IMR-90 (cell line): ENCODE data around the gene FAHD2A. TPM values are rescaled to one million over a fixed set of nuclear protein-coding genes. Genes with fewer than 3 reads are reported as not detected.

Experiments
- ATAC-seq: fragments of 200-7000 bp; cut with Tn5 transposase; 2 replicates; pipeline ENCODE4 v1.9.1; 2020; ENCODE audit warnings: low read depth, mild to moderate bottlenecking, moderate library complexity
- BruUV-seq: library from RNA; stranded (reverse); fragments of 400-500 nt; replicated peaks from 2 replicates; lab custom pipeline; 2021; lab: Mats Ljungman, UMichigan
- CTCF ChIA-PET: fragments of 300-600 bp; formaldehyde crosslinking; extraction: SDS; loops from one replicate; lab custom pipeline; 2021; ENCODE audit warnings: antibody characterized with exemption; lab: Yijun Ruan, JAX
- POLR2A ChIA-PET: fragments of 300-600 bp; sonication (Branson Sonifier 250); formaldehyde crosslinking; loops from one replicate; lab custom pipeline; 2022; ENCODE audit warnings: antibody characterized with exemption; ENCODE audit not compliant: unreplicated experiment; lab: Charles Lee
- DNase-seq: peaks from one replicate; pipeline ENCODE4 v3.0.0; 2013
- H2AFZ ChIP-seq: replicated peaks from 2 replicates; pipeline ENCODE3; 2013; ENCODE audit warnings: low read length, mild to moderate bottlenecking; ENCODE audit not compliant: poor library complexity
- H2AK5ac ChIP-seq: 2 replicates; pipeline ENCODE4 v1.6.1; 2013; ENCODE audit warnings: low read depth, low read length, inconsistent platforms
- H2AK9ac ChIP-seq: replicated peaks from 2 replicates; pipeline ENCODE3; 2013; ENCODE audit warnings: mild to moderate bottlenecking, low read depth, low read length, moderate library complexity; ENCODE audit not compliant: poor library complexity
- H2BK120ac ChIP-seq: 2 replicates; pipeline ENCODE4 v1.6.1; 2013; ENCODE audit warnings: low read depth, low read length, inconsistent platforms
- H2BK15ac ChIP-seq: 3 replicates; pipeline ENCODE4 v1.6.1; 2013; ENCODE audit warnings: low read depth, low read length, inconsistent platforms
- H2BK20ac ChIP-seq: 2 replicates; pipeline ENCODE4 v1.6.1; 2013; ENCODE audit warnings: low read depth, mild to moderate bottlenecking, inconsistent platforms, low read length, moderate library complexity
- H2BK5ac ChIP-seq: 2 replicates; pipeline ENCODE4 v1.6.1; 2013; ENCODE audit warnings: mild to moderate bottlenecking, low read depth, low read length, inconsistent platforms; ENCODE audit not compliant: poor library complexity, severe bottlenecking
- H3K14ac ChIP-seq: replicated peaks from 2 replicates; pipeline ENCODE4 v1.6.1; 2013; ENCODE audit warnings: low read depth, low read length, inconsistent platforms
- H3K18ac ChIP-seq: 2 replicates; pipeline ENCODE4 v1.6.1; 2013; ENCODE audit warnings: low read depth, low read length, control low read depth
- H3K23ac ChIP-seq: 2 replicates; pipeline ENCODE4 v1.6.1; 2013; ENCODE audit warnings: low read depth, low read length, inconsistent platforms
- H3K27ac ChIP-seq: 2 replicates; pipeline ENCODE4 v1.5.1; 2013; ENCODE audit warnings: mild to moderate bottlenecking, control low read depth, low read length; ENCODE audit not compliant: insufficient read depth
- H3K27me3 ChIP-seq: 2 replicates; pipeline ENCODE4 v1.6.1; 2013; ENCODE audit warnings: low read length; ENCODE audit not compliant: control insufficient read depth, insufficient read depth
- H3K36me3 ChIP-seq: 2 replicates; pipeline ENCODE4 v1.6.1; 2013; ENCODE audit warnings: low read length, mixed read lengths; ENCODE audit not compliant: control insufficient read depth, insufficient read depth
- H3K4ac ChIP-seq: 2 replicates; pipeline ENCODE4 v1.6.1; 2013; ENCODE audit warnings: low read depth, low read length, inconsistent platforms
- H3K4me1 ChIP-seq: 2 replicates; pipeline ENCODE4 v1.6.1; 2013; ENCODE audit warnings: low read length, mixed read lengths; ENCODE audit not compliant: control insufficient read depth, insufficient read depth
- H3K4me2 ChIP-seq: 2 replicates; pipeline ENCODE4 v1.6.1; 2013; ENCODE audit warnings: low read depth, mild to moderate bottlenecking, control low read depth, low read length, moderate library complexity
- H3K4me3 ChIP-seq: 2 replicates; pipeline ENCODE4 v1.5.1; 2013; ENCODE audit warnings: low read depth, mild to moderate bottlenecking, control low read depth, low read length, moderate library complexity; ENCODE audit not compliant: insufficient read depth
- H3K56ac ChIP-seq: 2 replicates; pipeline ENCODE4 v1.6.1; 2013; ENCODE audit warnings: low read length, inconsistent platforms; ENCODE audit not compliant: insufficient read depth; ENCODE audit errors: extremely low read depth
- H3K79me1 ChIP-seq, 2 experiments: 2 replicates each; pipeline ENCODE4 v1.6.1; 2013; ENCODE audit warnings: low read length in 2 of 2, inconsistent platforms in 1 of 2, low read depth in 1 of 2
- H3K9ac ChIP-seq: 2 replicates; pipeline ENCODE4 v1.6.1; 2013; ENCODE audit warnings: low read depth, low read length, control low read depth
- H3K9me1 ChIP-seq: 2 replicates; pipeline ENCODE4 v1.6.1; 2013; ENCODE audit warnings: low read length, inconsistent platforms; ENCODE audit not compliant: insufficient read depth
- H3K9me3 ChIP-seq: 2 replicates; pipeline ENCODE4 v1.6.1; 2013; ENCODE audit warnings: low read length; ENCODE audit not compliant: control insufficient read depth, insufficient read depth
- H4K20me1 ChIP-seq: 2 replicates; pipeline ENCODE4 v1.6.1; 2013; ENCODE audit warnings: low read length, inconsistent platforms; ENCODE audit not compliant: insufficient read depth
- H4K5ac ChIP-seq: 2 replicates; pipeline ENCODE4 v1.6.1; 2013; ENCODE audit warnings: mild to moderate bottlenecking, low read depth, low read length, control low read depth
- H4K8ac ChIP-seq, 2 experiments: 2 replicates each; pipeline ENCODE4 v1.6.1; 2013; ENCODE audit warnings: low read depth in 2 of 2, low read length in 2 of 2, control low read depth in 1 of 2, inconsistent platforms in 1 of 2
- H4K91ac ChIP-seq: 2 replicates; pipeline ENCODE4 v1.6.1; 2013; ENCODE audit warnings: low read depth, low read length, inconsistent platforms; ENCODE audit not compliant: insufficient read depth
- CEBPB ChIP-seq: IDR thresholded peaks from 2 replicates; pipeline ENCODE4 v1.6.1; 2012; ENCODE audit warnings: low read depth, low read length, improper control_type of control experiment
- FOS ChIP-seq: fragments of 150-350 bp; IDR thresholded peaks from 2 replicates; pipeline ENCODE4 v1.6.1; 2016; ENCODE audit warnings: low read depth, low read length
- MAZ ChIP-seq: IDR thresholded peaks from 2 replicates; pipeline ENCODE4 v1.6.1; 2012; ENCODE audit warnings: low read depth, mild to moderate bottlenecking, low read length, improper control_type of control experiment, moderate library complexity, borderline replicate concordance
- NFE2L2 ChIP-seq: fragments of 150-350 bp; IDR thresholded peaks from 2 replicates; pipeline ENCODE4 v1.6.1; 2016; ENCODE audit warnings: low read depth, mild to moderate bottlenecking, low read length
- POLR2A ChIP-seq: IDR thresholded peaks from 2 replicates; pipeline ENCODE4 v1.6.1; 2012; ENCODE audit warnings: mild to moderate bottlenecking, low read depth, low read length
- RFX5 ChIP-seq: IDR thresholded peaks from 2 replicates; pipeline ENCODE4 v1.8.0; 2012; ENCODE audit warnings: low read depth, mild to moderate bottlenecking, low read length, moderate library complexity
- WGBS, 2 experiments: methylation state at CpG; one replicate each; pipeline versions ENCODE4 v1.1.5 to v1.1.7; 2013; ENCODE audit warnings: missing lambda C conversion rate in 2 of 2; ENCODE audit not compliant: insufficient read length in 1 of 2; ENCODE audit errors: extremely low coverage in 2 of 2; 5-methylcytosine and 5-hydroxymethylcytosine counted together
- dilution Hi-C: fragments of 300-500 bp; cut with HindIII; formaldehyde crosslinking; loops from one replicate; pipeline ENCODE4 v1.14.3; 2018; ENCODE audit warnings: low sequenced_read_pairs; ENCODE audit not compliant: unreplicated experiment
- in situ Hi-C: fragments of 300-500 bp; cut with MboI; formaldehyde crosslinking; loops from 3 replicates; pipeline ENCODE4 v1.14.3; 2019; ENCODE audit warnings: low sequenced_read_pairs, inconsistent platforms, mixed read lengths
- intact Hi-C: fragments of 100-400 bp; cut with micrococcal nuclease; formaldehyde crosslinking; loops from 2 replicates; pipeline ENCODE4 v1.10.0; 2022
- polyA plus RNA-seq, 3 experiments: library from polyadenylated mRNA; depleted of rRNA; stranded (reverse); fragments of >200 nt; gene quantifications; 2 replicates each; pipeline ENCODE4 v1.2.3, GENCODE V29; 2012; ENCODE audit warnings: low replicate concordance in 1 of 3
- total RNA-seq: library from RNA; depleted of rRNA; stranded (reverse); fragments of >200 nt; gene quantifications from 2 replicates; pipeline ENCODE4 v1.2.3, GENCODE V29; 2012
- TF ChIP-seq, protein P1 (sequence below): fragments of 150-350 bp; IDR thresholded peaks from 2 replicates; pipeline ENCODE4 v1.6.1; 2016; ENCODE audit warnings: low read depth, mild to moderate bottlenecking, low read length, moderate library complexity, borderline replicate concordance

The FAHD2A gene
- total and polyA plus RNA-seq, 2 of the 4 experiments (the other 2 are of a cell fraction) = 35.1 to 36.2 TPM

DNA sequence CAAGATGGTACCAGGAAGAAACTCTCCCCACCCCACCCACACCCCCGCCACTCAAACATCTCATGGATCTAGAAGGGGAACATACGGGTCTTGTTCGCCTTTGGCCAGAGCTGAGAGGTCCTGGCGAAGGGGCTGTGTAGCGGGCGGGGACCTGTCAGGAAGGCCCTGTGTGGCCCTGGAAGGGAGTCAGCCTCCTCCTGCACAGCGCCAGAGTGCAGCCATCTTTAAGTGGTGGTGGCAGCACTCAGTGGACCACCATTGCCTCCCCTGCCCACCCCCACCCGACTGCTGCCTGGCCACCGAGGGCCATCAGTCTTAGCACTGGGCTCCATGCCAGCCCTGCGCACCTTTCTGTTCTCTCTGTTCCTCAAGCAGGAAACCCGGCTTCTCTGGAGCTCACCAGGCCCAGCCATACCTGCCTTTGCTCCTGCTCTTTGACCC is 11.6 kb upstream of the FAHD2A start:
- H2AK5ac ChIP-seq = no peak overlapping the region
- no peaks in the 10 kb centered on the region for H3K36me3 ChIP-seq
- BruUV-seq = no TSS peak
- intact Hi-C loops (no loop called here), dilution Hi-C loops (no loop called here), in situ Hi-C loops (no loop called here)
- no peak overlapping the region for H3K9ac ChIP-seq
- peaks cover 8% of the 10 kb centered on the region; the same call in 1 of the 2 replicates for H3K27me3 ChIP-seq
- H3K23ac ChIP-seq = no peak overlapping the region
- no peak overlapping the region for H3K18ac ChIP-seq
- H2BK5ac ChIP-seq = no peak overlapping the region
- H3K9me3 ChIP-seq = no peaks in the 10 kb centered on the region
- H2BK120ac ChIP-seq = no peak overlapping the region
- DNase-seq (no peak), ATAC-seq (no peak)
- TF ChIP-seq FOS (no peak), NFE2L2 (no peak), CEBPB (no peak), RFX5 (no peak), POLR2A (no peak), MAZ (no peak)
- TF ChIP-seq, protein P1, sequence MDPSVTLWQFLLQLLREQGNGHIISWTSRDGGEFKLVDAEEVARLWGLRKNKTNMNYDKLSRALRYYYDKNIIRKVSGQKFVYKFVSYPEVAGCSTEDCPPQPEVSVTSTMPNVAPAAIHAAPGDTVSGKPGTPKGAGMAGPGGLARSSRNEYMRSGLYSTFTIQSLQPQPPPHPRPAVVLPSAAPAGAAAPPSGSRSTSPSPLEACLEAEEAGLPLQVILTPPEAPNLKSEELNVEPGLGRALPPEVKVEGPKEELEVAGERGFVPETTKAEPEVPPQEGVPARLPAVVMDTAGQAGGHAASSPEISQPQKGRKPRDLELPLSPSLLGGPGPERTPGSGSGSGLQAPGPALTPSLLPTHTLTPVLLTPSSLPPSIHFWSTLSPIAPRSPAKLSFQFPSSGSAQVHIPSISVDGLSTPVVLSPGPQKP = no peak
- whole genome bisulfite sequencing, 2 experiments = 80% methylated on average over 5 of the region's 11 CpGs; no CpG with 5 or more reads in 1 of the 2 experiments
- CTCF ChIA-PET = no interaction called here
- H2AK9ac ChIP-seq = no peak overlapping the region
- H3K79me1 ChIP-seq = no peaks in the 10 kb centered on the region
- H4K8ac ChIP-seq = no peak overlapping the region
- no peaks in the 10 kb centered on the region for H3K4me1 ChIP-seq
- H3K27ac ChIP-seq = no peak overlapping the region
- H3K4ac ChIP-seq = no peak overlapping the region
- H3K9me1 ChIP-seq = no peaks in the 10 kb centered on the region
- no peak overlapping the region for H4K91ac ChIP-seq
- H3K56ac ChIP-seq = no peak overlapping the region
- no peaks in the 10 kb centered on the region for H4K20me1 ChIP-seq
- no peak overlapping the region for H3K14ac ChIP-seq
- no peak overlapping the region for H4K5ac ChIP-seq
- H3K4me3 ChIP-seq = no peak overlapping the region
- H2BK20ac ChIP-seq = no peak overlapping the region
- POLR2A ChIA-PET = no interaction called here
- H3K4me2 ChIP-seq = no peak overlapping the region
- H2AFZ ChIP-seq = no peak overlapping the region
- H2BK15ac ChIP-seq = no peak overlapping the region
